WERI-Rb-1 (cell line): ENCODE measurements around the gene GSTCD.

Experiments
- DNase-seq: peaks from one replicate; pipeline ENCODE4 v3.0.0-alpha.2; 2020
- H3K27ac ChIP-seq: fragments of 250-450 bp; sonication (Bioruptor Pico); 2 replicates; pipeline ENCODE4 v1.5.1; 2020; ENCODE audit warnings: mild to moderate bottlenecking, moderate library complexity
- H3K27me3 ChIP-seq: fragments of 250-450 bp; sonication (Bioruptor Pico); 2 replicates; pipeline ENCODE4 v1.5.1; 2021; ENCODE audit warnings: mild to moderate bottlenecking, low read depth, moderate library complexity; ENCODE audit not compliant: insufficient read depth, severe bottlenecking
- H3K36me3 ChIP-seq: fragments of 250-450 bp; sonication (Bioruptor Pico); 2 replicates; pipeline ENCODE4 v1.5.1; 2020; ENCODE audit warnings: mild to moderate bottlenecking, moderate library complexity
- H3K4me3 ChIP-seq: 2 replicates; pipeline ENCODE4 v1.5.1; 2011; ENCODE audit warnings: low read depth, mild to moderate bottlenecking, control low read depth, low read length
- H3K9me3 ChIP-seq: fragments of 250-450 bp; sonication (Bioruptor Pico); 2 replicates; pipeline ENCODE4 v1.5.1; 2021; ENCODE audit warnings: mild to moderate bottlenecking, moderate library complexity; ENCODE audit not compliant: severe bottlenecking
- TF ChIP-seq, protein P1 (sequence below): IDR thresholded peaks from 2 replicates; pipeline ENCODE4 v1.5.1; 2011; ENCODE audit warnings: low read depth, mild to moderate bottlenecking, control low read depth, inconsistent platforms, low read length

The GSTCD gene

DNA sequence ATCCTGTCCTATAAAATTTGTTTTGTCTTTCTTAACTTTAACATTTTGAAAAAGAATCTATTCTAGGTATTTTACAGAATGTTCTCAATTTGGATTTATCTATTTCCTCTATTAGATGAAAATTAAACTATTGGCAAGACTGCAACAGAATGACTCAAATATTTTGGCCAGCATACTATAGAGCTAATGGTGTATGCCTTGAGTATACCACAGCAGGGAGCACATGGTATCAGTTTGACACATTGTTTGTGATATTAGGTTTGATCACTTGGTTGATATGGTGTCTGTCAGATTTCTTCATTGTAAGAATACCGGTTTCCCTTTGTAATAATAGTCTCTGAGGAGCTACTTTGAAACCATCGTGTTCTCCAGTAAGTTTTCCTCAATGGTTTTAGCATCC is 98.9 kb downstream of the GSTCD start:
- H3K4me3 ChIP-seq = no peak overlapping the region
- no peak for DNase-seq
- no peak overlapping the region for H3K27ac ChIP-seq
- H3K36me3 ChIP-seq = no peaks in the 10 kb centered on the region
- H3K9me3 ChIP-seq = no peaks in the 10 kb centered on the region
- H3K27me3 ChIP-seq = no peaks in the 10 kb centered on the region
- TF ChIP-seq, protein P1, sequence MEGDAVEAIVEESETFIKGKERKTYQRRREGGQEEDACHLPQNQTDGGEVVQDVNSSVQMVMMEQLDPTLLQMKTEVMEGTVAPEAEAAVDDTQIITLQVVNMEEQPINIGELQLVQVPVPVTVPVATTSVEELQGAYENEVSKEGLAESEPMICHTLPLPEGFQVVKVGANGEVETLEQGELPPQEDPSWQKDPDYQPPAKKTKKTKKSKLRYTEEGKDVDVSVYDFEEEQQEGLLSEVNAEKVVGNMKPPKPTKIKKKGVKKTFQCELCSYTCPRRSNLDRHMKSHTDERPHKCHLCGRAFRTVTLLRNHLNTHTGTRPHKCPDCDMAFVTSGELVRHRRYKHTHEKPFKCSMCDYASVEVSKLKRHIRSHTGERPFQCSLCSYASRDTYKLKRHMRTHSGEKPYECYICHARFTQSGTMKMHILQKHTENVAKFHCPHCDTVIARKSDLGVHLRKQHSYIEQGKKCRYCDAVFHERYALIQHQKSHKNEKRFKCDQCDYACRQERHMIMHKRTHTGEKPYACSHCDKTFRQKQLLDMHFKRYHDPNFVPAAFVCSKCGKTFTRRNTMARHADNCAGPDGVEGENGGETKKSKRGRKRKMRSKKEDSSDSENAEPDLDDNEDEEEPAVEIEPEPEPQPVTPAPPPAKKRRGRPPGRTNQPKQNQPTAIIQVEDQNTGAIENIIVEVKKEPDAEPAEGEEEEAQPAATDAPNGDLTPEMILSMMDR = no peak

DNA sequence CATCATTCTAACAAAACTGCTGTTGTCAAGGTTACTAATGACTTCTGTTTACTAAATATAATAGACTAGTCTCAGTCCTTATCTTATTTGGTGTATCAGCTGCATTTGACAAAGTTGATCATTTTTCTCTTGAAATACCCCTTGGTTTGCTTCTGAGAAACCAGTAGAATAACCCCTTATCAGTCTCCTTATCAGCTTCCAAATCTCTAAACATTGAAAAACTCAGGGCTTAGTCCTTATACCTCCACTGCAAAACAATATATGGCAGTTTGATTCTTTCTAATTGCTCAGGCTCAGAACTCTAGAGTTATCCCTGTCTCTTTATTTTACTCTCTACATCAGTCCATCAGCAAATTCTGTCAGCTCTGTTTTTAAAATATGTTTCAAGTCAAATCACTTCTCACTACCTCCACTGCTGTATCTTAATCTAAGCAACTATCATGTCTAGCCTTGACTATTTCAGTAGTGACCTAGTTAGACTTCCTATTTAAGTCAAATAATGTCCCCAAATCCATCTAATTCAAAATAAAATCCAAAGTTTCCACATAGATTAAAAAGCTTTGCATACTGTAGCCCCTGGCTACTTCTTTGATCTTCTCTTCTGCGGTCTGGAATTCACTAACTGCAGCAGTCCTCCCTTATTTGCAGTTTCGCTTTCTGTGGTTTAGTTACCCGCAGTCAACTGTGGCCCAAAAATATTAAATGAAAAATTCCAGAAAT is 99.6 kb downstream of the GSTCD start:
- H3K9me3 ChIP-seq = no peaks in the 10 kb centered on the region
- DNase-seq = no peak
- no peak overlapping the region for H3K4me3 ChIP-seq
- H3K27me3 ChIP-seq = no peaks in the 10 kb centered on the region
- TF ChIP-seq, protein P1 = no peak
- H3K27ac ChIP-seq = no peak overlapping the region
- H3K36me3 ChIP-seq = no peaks in the 10 kb centered on the region

DNA sequence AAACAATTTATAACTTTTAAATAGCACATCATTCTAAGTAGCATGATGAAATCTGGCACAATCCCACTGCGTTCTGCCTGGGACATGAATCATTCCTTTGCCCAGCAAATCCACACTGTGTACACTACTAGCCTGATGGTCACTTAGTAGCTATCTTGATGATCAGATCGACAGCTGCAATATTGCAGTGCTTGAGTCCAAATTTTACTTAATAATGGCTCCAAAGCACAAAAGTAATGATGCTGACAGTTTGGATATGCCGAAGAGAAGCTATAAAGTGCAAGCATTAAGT is 100.1 kb downstream of the GSTCD start:
- H3K36me3 ChIP-seq = no peaks in the 10 kb centered on the region
- H3K4me3 ChIP-seq = no peak overlapping the region
- TF ChIP-seq, protein P1 = no peak
- no peak for DNase-seq
- H3K27ac ChIP-seq = no peak overlapping the region
- H3K27me3 ChIP-seq = no peaks in the 10 kb centered on the region
- H3K9me3 ChIP-seq = no peaks in the 10 kb centered on the region

DNA sequence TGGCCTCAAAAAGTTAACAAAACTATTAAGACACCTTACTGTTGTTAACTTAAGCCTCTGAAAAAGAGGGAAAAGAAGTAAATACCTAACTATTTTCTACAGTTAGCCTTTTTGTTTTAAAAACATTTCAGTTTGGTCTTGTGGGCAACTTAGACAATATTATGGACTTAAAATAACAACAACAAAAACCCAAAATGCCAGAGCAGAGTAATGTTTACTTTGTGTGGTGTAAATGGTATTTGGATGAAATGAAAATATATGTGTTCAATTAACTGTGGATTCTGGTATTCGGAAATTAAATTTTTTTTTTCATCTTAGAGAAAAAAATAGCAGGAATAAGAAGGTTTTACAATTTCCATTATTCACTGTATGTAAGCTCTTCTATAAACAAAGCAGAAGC is 107.1 kb downstream of the GSTCD start:
- no peak for DNase-seq
- H3K4me3 ChIP-seq = no peak overlapping the region
- TF ChIP-seq, protein P1 = no peak
- no peaks in the 10 kb centered on the region for H3K9me3 ChIP-seq
- H3K27ac ChIP-seq = no peak overlapping the region
- no peaks in the 10 kb centered on the region for H3K27me3 ChIP-seq
- no peaks in the 10 kb centered on the region for H3K36me3 ChIP-seq

DNA sequence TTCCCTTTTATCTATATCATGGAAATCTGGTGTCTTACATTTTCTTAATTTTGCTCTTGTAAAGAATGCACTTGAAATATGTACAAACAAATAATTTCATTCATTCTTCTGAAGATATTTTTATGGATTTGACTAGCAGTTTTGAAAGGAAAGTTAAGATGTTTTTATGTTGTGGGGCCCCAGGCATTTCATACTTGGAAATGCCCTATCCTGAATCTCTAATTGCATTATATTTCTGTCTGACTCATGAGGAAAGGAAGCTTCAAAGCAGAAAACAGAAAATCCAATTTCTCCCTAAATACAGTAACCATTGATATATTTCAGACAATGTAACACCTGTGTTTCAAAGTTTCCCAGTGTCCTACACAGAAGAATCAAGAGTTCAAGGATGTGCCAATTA is 113.5 kb downstream of the GSTCD start:
- H3K36me3 ChIP-seq = no peaks in the 10 kb centered on the region
- H3K9me3 ChIP-seq = no peaks in the 10 kb centered on the region
- H3K4me3 ChIP-seq = no peak overlapping the region
- no peaks in the 10 kb centered on the region for H3K27me3 ChIP-seq
- no peak overlapping the region for H3K27ac ChIP-seq
- TF ChIP-seq, protein P1 = no peak
- no peak for DNase-seq

DNA sequence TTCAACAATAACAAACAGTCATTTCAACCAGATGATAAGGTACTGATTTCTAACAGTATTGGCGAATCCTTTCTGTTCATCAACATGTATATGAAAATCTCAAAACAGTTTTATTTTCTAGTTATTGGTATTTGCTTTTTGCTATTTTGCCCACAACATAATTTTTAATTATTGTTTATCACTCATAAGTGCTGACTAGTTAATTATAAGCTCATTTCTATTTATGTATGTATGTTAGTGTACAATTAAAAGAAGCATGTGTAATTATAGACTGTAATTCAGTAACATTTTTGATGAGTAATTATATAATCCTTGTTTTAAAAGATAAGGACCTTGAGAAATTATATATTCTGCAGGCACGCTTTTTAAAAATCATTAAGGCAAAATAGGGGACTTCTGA is 119.5 kb downstream of the GSTCD start:
- H3K27me3 ChIP-seq = no peaks in the 10 kb centered on the region
- H3K4me3 ChIP-seq = no peak overlapping the region
- TF ChIP-seq, protein P1 = no peak
- no peak overlapping the region for H3K27ac ChIP-seq
- no peaks in the 10 kb centered on the region for H3K9me3 ChIP-seq
- no peak for DNase-seq
- H3K36me3 ChIP-seq = no peaks in the 10 kb centered on the region
